Measurements from ENCODE around the gene C11orf98. TPM values are rescaled to one million over a fixed set of nuclear protein-coding genes. Genes with fewer than 3 reads are reported as not detected.

Gene C11orf98
- total RNA-seq, 6 donors from 2014 or later = 16.8 to 42.0 (median 30.6) TPM

DNA sequence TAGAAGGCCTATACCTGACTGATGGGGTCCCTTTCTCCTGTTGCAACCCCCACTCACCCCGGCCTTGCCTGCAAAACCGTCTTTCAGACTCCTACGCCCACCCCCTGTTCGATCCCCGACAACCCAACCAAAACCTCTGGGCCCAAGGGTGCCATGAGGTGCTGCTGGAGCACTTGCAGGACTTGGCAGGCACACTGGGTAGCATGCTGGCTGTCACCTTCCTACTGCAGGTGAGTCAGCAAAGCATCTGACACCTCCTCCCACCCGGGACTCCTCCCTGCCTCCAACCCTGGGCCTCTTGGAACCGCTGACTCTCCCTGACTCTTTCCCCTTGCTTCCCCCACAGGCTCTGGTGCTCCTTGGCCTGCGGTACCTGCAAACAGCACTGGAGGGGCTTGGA lies 50.7 kb downstream of the C11orf98 start:
- WGBS, 2 donors = 82 to 84% methylated on average over 7 to 8 of the region's 8 CpGs
- DNase-seq = no peak
- no peak for TF ChIP-seq POLR2A (IDR thresholded peaks at IDR 0.05)
- no peak for TF ChIP-seq POLR2AphosphoS5 (IDR thresholded peaks at IDR 0.05)
- TF ChIP-seq, protein P1, sequence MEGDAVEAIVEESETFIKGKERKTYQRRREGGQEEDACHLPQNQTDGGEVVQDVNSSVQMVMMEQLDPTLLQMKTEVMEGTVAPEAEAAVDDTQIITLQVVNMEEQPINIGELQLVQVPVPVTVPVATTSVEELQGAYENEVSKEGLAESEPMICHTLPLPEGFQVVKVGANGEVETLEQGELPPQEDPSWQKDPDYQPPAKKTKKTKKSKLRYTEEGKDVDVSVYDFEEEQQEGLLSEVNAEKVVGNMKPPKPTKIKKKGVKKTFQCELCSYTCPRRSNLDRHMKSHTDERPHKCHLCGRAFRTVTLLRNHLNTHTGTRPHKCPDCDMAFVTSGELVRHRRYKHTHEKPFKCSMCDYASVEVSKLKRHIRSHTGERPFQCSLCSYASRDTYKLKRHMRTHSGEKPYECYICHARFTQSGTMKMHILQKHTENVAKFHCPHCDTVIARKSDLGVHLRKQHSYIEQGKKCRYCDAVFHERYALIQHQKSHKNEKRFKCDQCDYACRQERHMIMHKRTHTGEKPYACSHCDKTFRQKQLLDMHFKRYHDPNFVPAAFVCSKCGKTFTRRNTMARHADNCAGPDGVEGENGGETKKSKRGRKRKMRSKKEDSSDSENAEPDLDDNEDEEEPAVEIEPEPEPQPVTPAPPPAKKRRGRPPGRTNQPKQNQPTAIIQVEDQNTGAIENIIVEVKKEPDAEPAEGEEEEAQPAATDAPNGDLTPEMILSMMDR (IDR thresholded peaks at IDR 0.05) = no peak
- peaks cover 17 to 26% (median 20%) of the 10 kb centered on the region in 4 donors for H3K4me1 ChIP-seq
- ATAC-seq (ENCODE audit: low FRiP score in 2 of 2) = no peak
- peak overlapping the region in 3 of 4 donors; percentile 95 to 99 (median 99) for H3K27ac ChIP-seq
- H3K9me3 ChIP-seq = no peaks in the 10 kb centered on the region
- H3K36me3 ChIP-seq = peaks cover 3 to 45% (median 15%) of the 10 kb centered on the region in 4 donors
- no peaks in the 10 kb centered on the region for H3K27me3 ChIP-seq
- no peak overlapping the region for H3K4me3 ChIP-seq

DNA sequence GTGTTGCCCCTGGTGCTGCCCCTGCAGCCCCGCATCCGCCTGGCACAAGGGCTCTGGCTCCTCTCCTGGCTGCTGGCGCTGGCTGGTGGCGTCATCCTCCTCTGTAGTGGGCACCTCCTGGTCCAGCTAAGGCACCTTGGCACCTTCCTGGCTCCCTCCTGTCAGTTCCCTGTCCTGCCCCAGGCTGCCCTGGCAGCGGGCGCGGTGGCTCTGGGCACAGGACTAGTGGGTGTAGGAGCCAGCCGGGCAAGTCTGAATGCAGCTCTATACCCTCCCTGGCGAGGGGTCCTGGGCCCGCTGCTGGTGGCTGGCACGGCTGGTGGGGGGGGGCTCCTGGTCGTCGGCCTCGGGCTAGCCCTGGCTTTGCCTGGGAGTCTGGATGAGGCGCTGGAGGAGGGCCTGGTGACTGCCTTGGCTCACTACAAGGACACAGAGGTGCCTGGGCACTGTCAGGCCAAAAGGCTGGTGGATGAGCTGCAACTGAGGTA lies 51.7 kb downstream of the C11orf98 start:
- peak in 1 of 2 donors; percentile 88 for DNase-seq
- Histone ChIP-seq H3K9me3 (no peaks in the 10 kb centered on the region), H3K27ac (peak overlapping the region; percentile 95 to 99 (median 98)), H3K27me3 (no peaks in the 10 kb centered on the region), H3K4me1 (peaks cover 17 to 27% (median 20%) of the 10 kb centered on the region in 4 donors), H3K36me3 (peaks cover 3 to 55% (median 19%) of the 10 kb centered on the region in 4 donors), H3K4me3 (peak overlapping the region in 3 of 4 donors; percentile 66 to 95 (median 76))
- ATAC-seq (ENCODE audit: low FRiP score in 2 of 2) = peak in 1 of 2 donors; percentile 2
- WGBS, 2 donors = 40% methylated on average over 2 of the region's 15 CpGs; no CpG with 5 or more reads in 1 of the 2 donors
- TF ChIP-seq POLR2AphosphoS5 (IDR thresholded peaks at IDR 0.05) (no peak), EP300 (IDR thresholded peaks at IDR 0.05) (no peak)

Small RNA genes within 50 kb of the gene (small RNA-seq; reads per million reads assigned to genes)
- 0 reads per million in 4 donors for gene SNORA57

Other genes starting within 250 kb of the C11orf98 start
- gene SCGB1A1, start 246.2 kb downstream of the C11orf98 start, total RNA-seq = 1,000 to 10,000 TPM in 4 of 6 donors, 100 to 1,000 TPM in 1, 10 to 100 TPM in 1; 85.4 to 2,572 (median 1,269) TPM
- 1,000 to 10,000 TPM in 2 of 6 donors, 100 to 1,000 TPM in 4; 583 to 1,153 (median 829) TPM for gene AHNAK, start 118.4 kb downstream of the C11orf98 start, total RNA-seq
- gene EEF1G, start 91.3 kb downstream of the C11orf98 start, total RNA-seq = 100 to 1,000 TPM; 557 to 997 (median 889) TPM
- gene TUT1, start 73.7 kb downstream of the C11orf98 start, total RNA-seq = 10 to 100 TPM in 3 of 6 donors, 1 to 10 TPM in 3; 5.3 to 25.4 (median 11.7) TPM
- gene MTA2, start 63.3 kb downstream of the C11orf98 start, total RNA-seq = 10 to 100 TPM; 57.6 to 88.0 (median 69.8) TPM
- gene EML3, start 52.4 kb downstream of the C11orf98 start, total RNA-seq = 100 to 1,000 TPM in 1 of 6 donors, 10 to 100 TPM in 5; 31.0 to 148 (median 71.0) TPM
- gene ROM1, start 52.0 kb downstream of the C11orf98 start, total RNA-seq = 1 to 10 TPM; 3.1 to 9.2 (median 5.2) TPM
- 10 to 100 TPM; 21.3 to 43.9 (median 37.9) TPM for gene B3GAT3, start 43.2 kb downstream of the C11orf98 start, total RNA-seq
- gene GANAB, start 18.6 kb downstream of the C11orf98 start, total RNA-seq = 100 to 1,000 TPM in 4 of 6 donors, 10 to 100 TPM in 2; 82.3 to 240 (median 138) TPM
- gene INTS5, start 11.9 kb downstream of the C11orf98 start, total RNA-seq = 10 to 100 TPM in 5 of 6 donors, 1 to 10 TPM in 1; 9.5 to 31.5 (median 19.8) TPM
- 10 to 100 TPM in 3 of 6 donors, 1 to 10 TPM in 3; 5.7 to 16.0 (median 10.0) TPM for gene CSKMT, start 102 bp upstream of the C11orf98 start, total RNA-seq
- gene UQCC3, start 6.5 kb upstream of the C11orf98 start, total RNA-seq = 10 to 100 TPM in 1 of 6 donors, 1 to 10 TPM in 5; 5.0 to 12.6 (median 6.7) TPM
- 10 to 100 TPM in 1 of 6 donors, 1 to 10 TPM in 5; 3.6 to 19.9 (median 6.8) TPM for gene LBHD1, start 7.1 kb upstream of the C11orf98 start, total RNA-seq
- 100 to 1,000 TPM; 104 to 186 (median 128) TPM for gene UBXN1, start 13.9 kb upstream of the C11orf98 start, total RNA-seq
- 1 to 10 TPM in 5 of 6 donors, under 1 TPM in 1; 0.61 to 6.4 (median 1.8) TPM for gene LRRN4CL, start 24.3 kb upstream of the C11orf98 start, total RNA-seq
- gene BSCL2, start 42.2 kb upstream of the C11orf98 start, total RNA-seq = 100 to 1,000 TPM in 2 of 6 donors, 10 to 100 TPM in 4; 75.5 to 198 (median 87.5) TPM
- not detected for gene GNG3, start 42.5 kb upstream of the C11orf98 start, total RNA-seq
- 10 to 100 TPM; 23.9 to 76.5 (median 46.3) TPM for gene HNRNPUL2, start 62.2 kb upstream of the C11orf98 start, total RNA-seq
- gene TTC9C, start 63.3 kb upstream of the C11orf98 start, total RNA-seq = 10 to 100 TPM; 18.9 to 31.5 (median 28.6) TPM
- 10 to 100 TPM in 3 of 6 donors, 1 to 10 TPM in 3; 7.3 to 15.3 (median 11.7) TPM for gene ZBTB3, start 89.0 kb upstream of the C11orf98 start, total RNA-seq
- 10 to 100 TPM; 15.8 to 62.9 (median 38.8) TPM for gene POLR2G, start 96.4 kb upstream of the C11orf98 start, total RNA-seq
- gene TAF6L, start 106.2 kb upstream of the C11orf98 start, total RNA-seq = 10 to 100 TPM; 16.7 to 51.3 (median 27.0) TPM
- 10 to 100 TPM; 38.8 to 98.2 (median 56.2) TPM for gene TMEM179B, start 122.2 kb upstream of the C11orf98 start, total RNA-seq
- 10 to 100 TPM; 11.3 to 28.7 (median 15.4) TPM for gene TMEM223, start 126.8 kb upstream of the C11orf98 start, total RNA-seq
- gene NXF1, start 140.2 kb upstream of the C11orf98 start, total RNA-seq = 100 to 1,000 TPM in 1 of 6 donors, 10 to 100 TPM in 5; 56.1 to 215 (median 81.2) TPM
- gene STX5, start 166.8 kb upstream of the C11orf98 start, total RNA-seq = 10 to 100 TPM; 25.3 to 53.8 (median 44.9) TPM
- gene TEX54, start 167.6 kb upstream of the C11orf98 start, total RNA-seq = not detected
- gene WDR74, start 174.4 kb upstream of the C11orf98 start, total RNA-seq = 10 to 100 TPM; 31.5 to 56.6 (median 50.4) TPM
- gene SLC3A2, start 215.7 kb upstream of the C11orf98 start, total RNA-seq = 100 to 1,000 TPM; 120 to 236 (median 179) TPM